PC-9 (cell line): ENCODE results near the gene ICA1.

Experiments
- CTCF ChIP-seq: fragments of 200-600 bp; sonication (generic); conservative IDR thresholded peaks from 2 replicates; pipeline ENCODE4 v1.6.1; 2017; ENCODE audit warnings: mixed run types, antibody characterized with exemption, mild to moderate bottlenecking, moderate library complexity
- EZH2 ChIP-seq: fragments of 200-600 bp; sonication (generic); IDR thresholded peaks from 2 replicates; pipeline ENCODE4 v1.8.0; 2017; ENCODE audit warnings: antibody characterized with exemption, low read depth

GRCh38 chr7:8152489-8153192 is 109.3 kb downstream of the ICA1 start:
- TF ChIP-seq CTCF (no peak), EZH2 (no peak)
